Occipital lobe (tissue), 2 donors: ENCODE results near the gene TAL1. TPM values are rescaled to one million over a fixed set of nuclear protein-coding genes. Genes with fewer than 3 reads are reported as not detected.

Source experiments
- DNase-seq: peaks from one replicate; lab custom pipeline; 2025; lab: John Stamatoyannopoulos, UW
- total RNA-seq: library from RNA; depleted of rRNA; stranded (reverse); fragments of >200 nt; gene quantifications from one replicate; pipeline ENCODE4 v1.2.3, GENCODE V29; 2014

TAL1 gene
- total RNA-seq, 1 donor from 2014 or later, result 1.6 TPM

GRCh38 chr1:47175227-47175934 is 56.6 kb downstream of the TAL1 start:
- peak; percentile 38 for DNase-seq

- no peak for DNase-seq
These were observed 57.4 kb downstream of the TAL1 start for GRCh38 chr1:47174656-47175020.

DNA sequence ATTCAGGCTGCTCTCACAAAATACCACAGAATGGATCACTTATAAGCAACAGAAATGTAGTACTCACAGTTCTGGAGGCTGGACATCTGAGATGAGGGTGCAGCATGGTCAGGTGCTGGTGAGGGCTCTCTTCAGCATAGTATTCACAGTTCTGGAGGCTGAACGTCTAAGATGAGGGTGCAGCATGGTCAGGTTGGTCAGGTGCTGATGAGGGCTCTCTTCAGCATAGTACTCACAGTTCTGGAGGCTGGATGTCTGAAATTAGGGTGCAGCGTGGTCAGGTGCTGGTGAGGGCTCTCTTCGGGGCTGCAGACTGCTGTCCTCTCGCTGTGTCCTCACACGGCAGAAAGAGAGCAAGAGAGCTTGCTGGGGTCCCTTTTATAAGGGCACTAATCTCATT is 59.2 kb downstream of the TAL1 start:
- DNase-seq, result no peak

Other genes with a start within 250 kb of the TAL1 start
- gene CYP4X1, start 208.6 kb downstream of the TAL1 start, total RNA-seq, result 14.5 TPM
- gene CYP4Z1, start 165.0 kb downstream of the TAL1 start, total RNA-seq, result 0.47 TPM
- not detected for gene CYP4A22, start 94.8 kb downstream of the TAL1 start, total RNA-seq
- not detected for gene PDZK1IP1, start 42.2 kb downstream of the TAL1 start, total RNA-seq
- gene STIL, start 81.9 kb upstream of the TAL1 start, total RNA-seq, result 9.4 TPM
- 147 TPM for gene CMPK1, start 101.6 kb upstream of the TAL1 start, total RNA-seq
- gene FOXE3, start 184.1 kb upstream of the TAL1 start, total RNA-seq, result not detected
- 0.31 TPM for gene FOXD2, start 205.8 kb upstream of the TAL1 start, total RNA-seq